Stomach (tissue), 4 donors: Measurements from ENCODE around the gene C14orf180.

ENCODE experiments used
- CTCF ChIP-seq, 7 experiments: fragments of 450-650 bp in 4 of 7; fragments of 200-600 bp in 3 of 7; sonication (generic) in 3 of 7; IDR thresholded peaks; one replicate each; pipeline ENCODE4 v1.5.1; 2016 to 2019; ENCODE audit warnings: antibody characterized with exemption in 7 of 7, control low read depth in 2 of 7, mild to moderate bottlenecking in 1 of 7
- EP300 ChIP-seq: sonication (generic); formaldehyde crosslinking; IDR thresholded peaks from one replicate; pipeline ENCODE4 v1.6.1; 2017; ENCODE audit warnings: antibody characterized with exemption

- no peak for TF ChIP-seq EP300
- no peak for TF ChIP-seq CTCF (IDR thresholded peaks at IDR 0.05)
Measured at GRCh38 chr14:104577847-104578301, 1.7 kb upstream of the C14orf180 start.
